ENCODE results near the gene WDR12.
"Not testable (repeated sequence)": the region's sequence is repeated elsewhere in the genome, so short reads cannot be mapped to it uniquely, and the experiment has no call there.

The WDR12 gene

DNA sequence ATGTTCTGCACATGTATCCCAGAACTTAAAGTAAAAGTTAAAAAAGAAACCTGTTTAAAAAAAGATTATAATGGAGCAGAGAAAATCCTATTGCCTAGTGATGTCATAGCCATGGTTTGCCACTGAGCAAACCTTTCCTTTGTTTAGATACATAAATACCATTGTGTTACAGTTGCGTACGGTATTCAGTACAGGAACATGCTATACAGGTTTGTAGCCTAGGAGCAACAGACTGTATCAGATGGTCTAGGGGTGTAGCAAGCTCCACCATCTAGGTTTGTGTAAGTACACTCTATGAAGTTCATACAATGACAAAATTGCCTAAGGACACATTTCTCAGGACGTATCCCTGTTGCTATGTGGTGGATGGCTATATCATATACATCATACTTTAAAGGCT is 52.9 kb downstream of the WDR12 start:
- Histone ChIP-seq H3K4me2 (ENCODE audit: low read length) (no peak overlapping the region), H3K4me1 (ENCODE audit: insufficient read depth, low read length, severe bottlenecking) (no peaks in the 10 kb centered on the region), H3K36me3 (ENCODE audit: insufficient read depth, low read length) (no peaks in the 10 kb centered on the region), H3F3A (ENCODE audit: insufficient read depth, low read length) (no peaks in the 10 kb centered on the region), H3K27me3 (ENCODE audit: insufficient read depth, low read length) (no peaks in the 10 kb centered on the region), H3K4me3 (ENCODE audit: low read depth, low read length, poor library complexity, severe bottlenecking) (no peak overlapping the region), H3K9me3 (ENCODE audit: low read length) (no peaks in the 10 kb centered on the region), H3K27ac (ENCODE audit: low read depth, low read length, poor library complexity, severe bottlenecking) (no peak overlapping the region), H3K79me2 (ENCODE audit: insufficient read depth, low read length) (no peaks in the 10 kb centered on the region), H4K20me1 (ENCODE audit: insufficient read depth, low read length) (no peaks in the 10 kb centered on the region), H3K9me2 (ENCODE audit: low read depth, low read length) (no peaks in the 10 kb centered on the region), H2AFZ (ENCODE audit: low read length) (no peak overlapping the region), H3K9ac (ENCODE audit: low read length) (no peak overlapping the region)
- TF ChIP-seq EZH2 (IDR thresholded peaks at IDR 0.05; ENCODE audit: borderline replicate concordance, low read length): no peak
- TF ChIP-seq, protein P1, sequence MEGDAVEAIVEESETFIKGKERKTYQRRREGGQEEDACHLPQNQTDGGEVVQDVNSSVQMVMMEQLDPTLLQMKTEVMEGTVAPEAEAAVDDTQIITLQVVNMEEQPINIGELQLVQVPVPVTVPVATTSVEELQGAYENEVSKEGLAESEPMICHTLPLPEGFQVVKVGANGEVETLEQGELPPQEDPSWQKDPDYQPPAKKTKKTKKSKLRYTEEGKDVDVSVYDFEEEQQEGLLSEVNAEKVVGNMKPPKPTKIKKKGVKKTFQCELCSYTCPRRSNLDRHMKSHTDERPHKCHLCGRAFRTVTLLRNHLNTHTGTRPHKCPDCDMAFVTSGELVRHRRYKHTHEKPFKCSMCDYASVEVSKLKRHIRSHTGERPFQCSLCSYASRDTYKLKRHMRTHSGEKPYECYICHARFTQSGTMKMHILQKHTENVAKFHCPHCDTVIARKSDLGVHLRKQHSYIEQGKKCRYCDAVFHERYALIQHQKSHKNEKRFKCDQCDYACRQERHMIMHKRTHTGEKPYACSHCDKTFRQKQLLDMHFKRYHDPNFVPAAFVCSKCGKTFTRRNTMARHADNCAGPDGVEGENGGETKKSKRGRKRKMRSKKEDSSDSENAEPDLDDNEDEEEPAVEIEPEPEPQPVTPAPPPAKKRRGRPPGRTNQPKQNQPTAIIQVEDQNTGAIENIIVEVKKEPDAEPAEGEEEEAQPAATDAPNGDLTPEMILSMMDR (IDR thresholded peaks at IDR 0.05; ENCODE audit: low read length): no peak

DNA sequence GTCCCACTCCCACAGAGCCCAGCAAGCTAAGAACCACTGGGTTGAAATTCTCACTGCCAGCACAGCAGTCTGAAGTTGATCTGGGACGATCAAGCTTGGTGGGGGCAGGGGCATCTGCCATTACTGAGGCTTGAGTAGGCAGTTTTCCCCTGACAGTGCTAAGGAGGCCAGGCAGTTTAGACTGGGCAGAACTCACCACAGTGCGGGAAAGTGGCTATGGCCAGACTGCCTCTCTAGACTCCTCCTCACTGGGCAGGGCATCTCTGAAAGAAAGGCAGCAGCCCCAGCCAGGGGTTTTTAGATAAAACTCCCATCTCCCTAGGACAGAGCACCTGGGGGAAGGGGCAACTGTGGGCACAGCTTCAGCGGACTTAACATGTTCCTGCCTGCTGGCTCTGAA is 62.1 kb downstream of the WDR12 start:
- Histone ChIP-seq H3K4me2 (ENCODE audit: low read length) (peak overlapping the region; percentile 5; the same call in 1 of the 2 replicates), H3K4me1 (ENCODE audit: insufficient read depth, low read length, severe bottlenecking) (peaks cover 19% of the 10 kb centered on the region)
- not testable (repeated sequence) for H3F3A ChIP-seq (ENCODE audit: insufficient read depth, low read length); H2AFZ ChIP-seq (ENCODE audit: low read length); H3K79me2 ChIP-seq (ENCODE audit: insufficient read depth, low read length); H3K9me2 ChIP-seq (ENCODE audit: low read depth, low read length); H3K27me3 ChIP-seq (ENCODE audit: insufficient read depth, low read length); H3K4me3 ChIP-seq (ENCODE audit: low read depth, low read length, poor library complexity, severe bottlenecking); H3K9me3 ChIP-seq (ENCODE audit: low read length); H3K36me3 ChIP-seq (ENCODE audit: insufficient read depth, low read length); H4K20me1 ChIP-seq (ENCODE audit: insufficient read depth, low read length); H3K9ac ChIP-seq (ENCODE audit: low read length); H3K27ac ChIP-seq (ENCODE audit: low read depth, low read length, poor library complexity, severe bottlenecking)

DNA sequence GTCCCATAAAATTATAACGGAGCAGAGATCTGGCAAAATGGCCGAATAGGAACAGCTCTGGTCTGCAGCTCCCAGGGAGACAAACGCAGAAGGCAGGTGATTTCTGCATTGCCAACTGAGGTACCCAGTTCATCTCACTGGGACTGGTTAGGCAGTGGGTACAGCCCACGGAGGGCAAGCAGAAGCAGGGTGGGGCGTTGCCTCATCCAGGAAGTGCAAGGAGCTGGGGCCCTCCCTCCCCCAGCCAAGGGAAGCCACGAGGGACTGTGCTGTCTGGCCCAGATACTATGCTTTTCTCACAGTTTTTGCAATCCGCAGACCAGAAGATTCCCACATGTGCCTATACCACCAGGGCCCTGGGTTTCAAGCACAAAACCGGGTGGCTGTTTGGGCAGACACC is 62.7 kb downstream of the WDR12 start:
- Histone ChIP-seq H3F3A (ENCODE audit: insufficient read depth, low read length) (no peaks in the 10 kb centered on the region), H3K9me3 (ENCODE audit: low read length) (no peaks in the 10 kb centered on the region), H3K4me1 (ENCODE audit: insufficient read depth, low read length, severe bottlenecking) (peaks cover 19% of the 10 kb centered on the region), H3K9ac (ENCODE audit: low read length) (no peak overlapping the region; the same call in 1 of the 2 replicates), H3K79me2 (ENCODE audit: insufficient read depth, low read length) (no peaks in the 10 kb centered on the region), H3K4me3 (ENCODE audit: low read depth, low read length, poor library complexity, severe bottlenecking) (no peak overlapping the region), H3K27ac (ENCODE audit: low read depth, low read length, poor library complexity, severe bottlenecking) (no peak overlapping the region), H3K27me3 (ENCODE audit: insufficient read depth, low read length) (no peaks in the 10 kb centered on the region), H3K4me2 (ENCODE audit: low read length) (peak overlapping the region; percentile 5; the same call in 1 of the 2 replicates), H3K9me2 (ENCODE audit: low read depth, low read length) (no peaks in the 10 kb centered on the region), H2AFZ (ENCODE audit: low read length) (no peak overlapping the region), H4K20me1 (ENCODE audit: insufficient read depth, low read length) (no peaks in the 10 kb centered on the region), H3K36me3 (ENCODE audit: insufficient read depth, low read length) (no peaks in the 10 kb centered on the region)
- no peak for TF ChIP-seq EZH2 (IDR thresholded peaks at IDR 0.05; ENCODE audit: borderline replicate concordance, low read length)
- TF ChIP-seq, protein P1 (IDR thresholded peaks at IDR 0.05; ENCODE audit: low read length): no peak

DNA sequence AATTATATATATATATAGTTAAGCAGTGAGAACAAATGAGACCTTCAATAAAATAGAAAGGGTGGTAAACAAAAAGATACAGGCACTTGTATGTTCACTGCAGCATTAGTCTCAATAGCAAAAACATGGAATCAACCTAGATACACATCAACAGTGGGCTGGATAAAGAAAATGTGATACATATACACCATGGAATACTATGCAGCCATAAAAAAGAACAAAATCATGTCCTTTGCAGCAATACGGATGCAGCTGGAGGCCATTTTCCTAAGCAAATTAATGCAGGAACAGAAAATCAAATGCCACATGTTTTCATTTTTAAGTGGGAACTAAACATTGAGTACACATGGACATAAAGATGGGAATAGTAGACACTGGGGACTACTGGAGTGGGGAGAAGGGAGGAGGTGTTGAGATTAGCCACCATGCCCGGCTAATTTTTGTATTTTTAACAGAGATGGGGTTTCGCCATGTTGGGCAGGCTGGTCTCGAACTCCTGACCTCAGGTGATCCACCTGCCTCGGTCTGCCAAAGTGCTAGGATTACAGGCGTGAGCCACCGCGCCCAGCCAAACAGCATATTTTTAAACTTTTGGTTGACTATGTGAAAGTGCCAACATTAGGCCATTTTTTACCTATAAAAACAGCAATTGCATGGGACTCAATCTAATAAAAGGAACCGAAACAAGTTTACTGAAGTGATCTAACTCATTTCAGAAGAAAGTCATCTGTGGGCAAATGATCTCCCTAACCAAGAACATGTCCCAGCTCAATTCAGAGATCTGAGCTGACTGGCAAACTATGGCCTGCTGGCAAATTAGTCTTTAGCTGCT is 63.6 kb downstream of the WDR12 start:
- no peak overlapping the region for H2AFZ ChIP-seq (ENCODE audit: low read length)
- no peak overlapping the region for H3K4me2 ChIP-seq (ENCODE audit: low read length)
- peaks cover 19% of the 10 kb centered on the region for H3K4me1 ChIP-seq (ENCODE audit: insufficient read depth, low read length, severe bottlenecking)
- no peaks in the 10 kb centered on the region for H3K27me3 ChIP-seq (ENCODE audit: insufficient read depth, low read length)
- no peak overlapping the region for H3K9ac ChIP-seq (ENCODE audit: low read length)
- TF ChIP-seq, protein P1 (IDR thresholded peaks at IDR 0.05; ENCODE audit: low read length): no peak
- no peak for TF ChIP-seq EZH2 (IDR thresholded peaks at IDR 0.05; ENCODE audit: borderline replicate concordance, low read length)
- H3F3A ChIP-seq (ENCODE audit: insufficient read depth, low read length): no peaks in the 10 kb centered on the region
- H3K36me3 ChIP-seq (ENCODE audit: insufficient read depth, low read length): no peaks in the 10 kb centered on the region; the same call in 1 of the 2 replicates
- H3K27ac ChIP-seq (ENCODE audit: low read depth, low read length, poor library complexity, severe bottlenecking): no peak overlapping the region
- no peak overlapping the region for H3K4me3 ChIP-seq (ENCODE audit: low read depth, low read length, poor library complexity, severe bottlenecking)
- peaks cover 8% of the 10 kb centered on the region for H3K9me3 ChIP-seq (ENCODE audit: low read length)
- no peaks in the 10 kb centered on the region for H3K9me2 ChIP-seq (ENCODE audit: low read depth, low read length)
- H3K79me2 ChIP-seq (ENCODE audit: insufficient read depth, low read length): no peaks in the 10 kb centered on the region
- H4K20me1 ChIP-seq (ENCODE audit: insufficient read depth, low read length): no peaks in the 10 kb centered on the region
